K562 (cell line): Measurements from ENCODE around the gene TANC1. TPM values are rescaled to one million over a fixed set of nuclear protein-coding genes. Genes with fewer than 3 reads are reported as not detected.

Experiments used
- ATAC-seq: fragments of 200-7000 bp; cut with Tn5 transposase; 3 replicates; pipeline ENCODE4 v1.9.1; 2020; ENCODE audit warnings: moderate library complexity
- BruUV-seq: library from RNA; stranded (reverse); fragments of 400-500 nt; replicated peaks from 2 replicates; lab custom pipeline; 2021; lab: Mats Ljungman, UMichigan
- CTCF ChIA-PET: fragments of 300-600 bp; formaldehyde crosslinking; extraction: SDS; loops from one replicate; lab custom pipeline; 2021; ENCODE audit warnings: low intra/inter-chr PET ratio; lab: Yijun Ruan, JAX
- POLR2A ChIA-PET: fragments of 300-600, 350-650 bp; sonication (Branson Sonifier 250); formaldehyde crosslinking; extraction: SDS; loops from one replicate; lab custom pipeline; 2021; ENCODE audit warnings: antibody characterized with exemption, inconsistent platforms; lab: Yijun Ruan, JAX
- DNase-seq, 4 experiments: peaks; one replicate each; pipeline versions ENCODE4 v3.0.0 to v3.0.0-alpha.2; 2011 to 2018; ENCODE audit warnings: low spot score in 3 of 4, mixed read lengths in 3 of 4; ENCODE audit errors: extremely low read depth in 1 of 4
- FAIRE-seq: peaks from 2 replicates; lab custom pipeline; 2011; peaks lifted over from hg19 to GRCh38; lab: Jason Lieb, UNC
- H2AFZ ChIP-seq: 2 replicates; pipeline ENCODE4 v1.6.0; 2011; ENCODE audit warnings: low read depth, low read length, control low read depth, inconsistent platforms
- H3K27ac ChIP-seq: fragments of 200-600 bp; 3 replicates; pipeline ENCODE4 v1.8.0; 2011; ENCODE audit warnings: low read depth, mild to moderate bottlenecking, control low read depth, inconsistent platforms, low read length, moderate library complexity, mixed read lengths; ENCODE audit errors: extremely low read depth
- H3K27me3 ChIP-seq, 2 experiments: fragments of 300-600 bp in 1 of 2; 2 replicates in 1 of 2; 3 replicates in 1 of 2; pipeline versions ENCODE4 v1.6.0 to v1.8.0; 2011; ENCODE audit warnings: inconsistent platforms in 2 of 2, low read length in 2 of 2, mild to moderate bottlenecking in 1 of 2, mixed read lengths in 1 of 2, moderate library complexity in 1 of 2; ENCODE audit not compliant: control insufficient read depth in 2 of 2, insufficient read depth in 2 of 2
- H3K36me3 ChIP-seq: fragments of 300-600 bp; 3 replicates; pipeline ENCODE4 v1.8.0; 2011; ENCODE audit warnings: mild to moderate bottlenecking, low read length, inconsistent platforms; ENCODE audit not compliant: control insufficient read depth, insufficient read depth
- H3K4me1 ChIP-seq, 2 experiments: fragments of 200-600 bp in 1 of 2; replicated peaks in 1 of 2; 2 replicates in 1 of 2; 3 replicates in 1 of 2; pipeline versions ENCODE4 v1.5.1 to v1.8.0; 2011; ENCODE audit warnings: inconsistent platforms in 2 of 2, low read length in 2 of 2, mild to moderate bottlenecking in 1 of 2, mixed read lengths in 1 of 2, moderate library complexity in 1 of 2; ENCODE audit not compliant: control insufficient read depth in 2 of 2, insufficient read depth in 2 of 2
- H3K4me2 ChIP-seq: 2 replicates; pipeline ENCODE4 v1.6.1; 2011; ENCODE audit warnings: low read length, control low read depth, inconsistent platforms, mixed read lengths; ENCODE audit not compliant: insufficient read depth
- H3K4me3 ChIP-seq: fragments of 200-600 bp; sonication (generic), shearing (Covaris generic); 2 replicates; pipeline ENCODE4 v1.5.1; 2016; ENCODE audit warnings: control low read depth, inconsistent platforms
- H3K79me2 ChIP-seq: fragments of 200-600 bp; 3 replicates; pipeline ENCODE4 v1.8.0; 2011; ENCODE audit warnings: low read length, inconsistent platforms; ENCODE audit not compliant: control insufficient read depth, insufficient read depth
- H3K9ac ChIP-seq, 2 experiments: 2 replicates each; pipeline versions ENCODE4 v1.6.0 to v1.6.1; 2011; ENCODE audit warnings: low read depth in 2 of 2, low read length in 2 of 2, control low read depth in 1 of 2, inconsistent platforms in 1 of 2, mild to moderate bottlenecking in 1 of 2, mixed read lengths in 1 of 2; ENCODE audit not compliant: insufficient read depth in 1 of 2
- H3K9me1 ChIP-seq: one replicate; pipeline ENCODE4 v1.6.0; 2011; ENCODE audit warnings: inconsistent platforms, mild to moderate bottlenecking, low read length, moderate library complexity; ENCODE audit not compliant: control insufficient read depth, insufficient read depth
- H3K9me3 ChIP-seq: replicated peaks from 2 replicates; pipeline ENCODE4 v1.5.1; 2011; ENCODE audit warnings: low read depth, low read length, inconsistent platforms; ENCODE audit not compliant: control insufficient read depth, insufficient read depth
- H4K20me1 ChIP-seq: replicated peaks from 2 replicates; pipeline ENCODE4 v1.6.1; 2011; ENCODE audit warnings: low read length, inconsistent platforms, mixed read lengths; ENCODE audit not compliant: control insufficient read depth, insufficient read depth
- FIP1L1 ChIP-seq: fragments of 200-400 bp; formaldehyde crosslinking; IDR thresholded peaks from 2 replicates; pipeline ENCODE4 v1.6.1; 2018; ENCODE audit warnings: mild to moderate bottlenecking, low read depth, low read length; ENCODE audit not compliant: poor library complexity, severe bottlenecking
- GMEB1 ChIP-seq: fragments of 250-450 bp; sonication (Bioruptor Pico); IDR thresholded peaks from 2 replicates; pipeline ENCODE4 v1.4.0; 2020; ENCODE audit warnings: mild to moderate bottlenecking
- HDAC1 ChIP-seq, 2 experiments: fragments of 450-650 bp; IDR thresholded peaks; 2 replicates each; pipeline ENCODE4 v1.6.1; 2016 to 2017; ENCODE audit warnings: inconsistent platforms in 1 of 2, mild to moderate bottlenecking in 1 of 2, moderate library complexity in 1 of 2
- POU5F1 ChIP-seq: fragments of 150-350 bp; IDR thresholded peaks from 2 replicates; pipeline ENCODE4 v1.6.1; 2014; ENCODE audit warnings: borderline replicate concordance, low read length, low read depth, mild to moderate bottlenecking; ENCODE audit not compliant: partially characterized antibody
- REST ChIP-seq, 2 experiments: fragments of 450-650 bp; formaldehyde crosslinking in 1 of 2; IDR thresholded peaks; 2 replicates each; pipeline versions ENCODE4 v1.4.0 to v1.6.1; 2014 to 2020; ENCODE audit warnings: mild to moderate bottlenecking in 2 of 2, borderline replicate concordance in 1 of 2, low read depth in 1 of 2
- RUNX1 ChIP-seq: sonication (generic); IDR thresholded peaks from 2 replicates; pipeline ENCODE4 v1.6.1; 2016; ENCODE audit warnings: antibody characterized with exemption, low read depth
- THAP7 ChIP-seq: fragments of 250-450 bp; sonication (Bioruptor Pico); IDR thresholded peaks from 2 replicates; pipeline ENCODE4 v1.5.0; 2021
- ZNF253 ChIP-seq: fragments of 250-450 bp; sonication (Bioruptor Pico); conservative IDR thresholded peaks from 2 replicates; pipeline ENCODE4 v1.6.1; 2021; ENCODE audit warnings: mild to moderate bottlenecking
- WGBS: fragments of 100-300 bp; shearing (Covaris generic); methylation state at CpG from one replicate; pipeline ENCODE4 v1.1.6; 2016; ENCODE audit warnings: low coverage, mixed read lengths; ENCODE audit not compliant: insufficient coverage; ENCODE audit errors: missing lambda C conversion rate; 5-methylcytosine and 5-hydroxymethylcytosine counted together
- in situ Hi-C: fragments of 300-500 bp; cut with MboI; formaldehyde crosslinking; loops from 4 replicates; pipeline ENCODE4 v1.15.0; 2018; ENCODE audit warnings: inconsistent platforms, mixed read lengths
- intact Hi-C: fragments of 100-400 bp; cut with micrococcal nuclease; formaldehyde crosslinking; loops from 2 replicates; pipeline ENCODE4 v1.14.2; 2022
- polyA plus RNA-seq, 8 experiments: library from polyadenylated mRNA; depleted of rRNA in 4 of 8; stranded (reverse) in 5 of 8; unstranded in 3 of 8; fragments of >200 nt; fragmentation: Nextera tagmentation in 2 of 8; fragmentation: Illumina TruSeq in 1 of 8; extraction: Ambion mirVana in 2 of 8; extraction: Trizol in 1 of 8; gene quantifications; 2 replicates each; pipeline versions ENCODE4 v1.2.1 to v1.2.3, GENCODE V29; 2011 to 2014; ENCODE audit warnings: inconsistent platforms in 1 of 8, missing spikeins in 1 of 8
- total RNA-seq, 7 experiments: library from RNA; depleted of rRNA in 6 of 7; stranded (reverse); fragments of >200 nt in 6 of 7; fragmentation: Illumina TruSeq in 2 of 7; extraction: Trizol in 2 of 7; gene quantifications; 2 replicates each; pipeline versions ENCODE4 v1.2.1 to v1.2.3, GENCODE V29; 2011 to 2021; ENCODE audit warnings: low replicate concordance in 1 of 7

The TANC1 gene
- total and polyA plus RNA-seq, 9 of the 15 experiments (the other 6 are each of a cell fraction or from before 2014, with no cell fraction given), result under 0.01 to 0.20 (median 0.07) TPM; not detected in 1

GRCh38 chr2:159013103-159013502, 44.7 kb downstream of the TANC1 start:
- WGBS, result 2% methylated on average over 3 of the region's 3 CpGs
- POLR2A ChIA-PET, result no interaction called here
- intact Hi-C loops (no loop called here), in situ Hi-C loops (no loop called here)
- no peak for DNase-seq
- CTCF ChIA-PET, result no interaction called here
- no peaks in the 10 kb centered on the region for H3K27me3 ChIP-seq
- no peak for FAIRE-seq
- H4K20me1 ChIP-seq, result no peaks in the 10 kb centered on the region
- no peaks in the 10 kb centered on the region for H3K9me1 ChIP-seq
- no peak overlapping the region for H3K4me2 ChIP-seq
- BruUV-seq, result no TSS peak
- no peaks in the 10 kb centered on the region for H3K4me1 ChIP-seq
- no peak overlapping the region for H3K9ac ChIP-seq
- ATAC-seq, result no peak
- H3K4me3 ChIP-seq, result no peak overlapping the region
- no peaks in the 10 kb centered on the region for H3K79me2 ChIP-seq
- TF ChIP-seq POU5F1 (no peak), RUNX1 (no peak), ZNF253 (CRISPR knock-in tag) (no peak), GMEB1 (CRISPR knock-in tag) (no peak), REST (IDR thresholded peaks at IDR 0.05; ENCODE audit: borderline replicate concordance) (no peak), REST (CRISPR knock-in tag; IDR thresholded peaks at IDR 0.05; ENCODE audit: low read depth) (no peak), FIP1L1 (no peak), HDAC1 (IDR thresholded peaks at IDR 0.05) (no peak), THAP7 (no peak)
- peaks cover 6% of the 10 kb centered on the region; the same call in 1 of the 2 replicates for H3K9me3 ChIP-seq
- no peak overlapping the region for H3K27ac ChIP-seq
- no peak overlapping the region for H2AFZ ChIP-seq
- no peaks in the 10 kb centered on the region for H3K36me3 ChIP-seq
